Heart left ventricle (tissue), 16 donors: ENCODE results near the gene CLSTN2. TPM values are rescaled to one million over a fixed set of nuclear protein-coding genes. Genes with fewer than 3 reads are reported as not detected.

Experiments used
- ATAC-seq, 4 donors: fragments of 200-7000 bp; cut with Tn5 transposase; one replicate each; pipeline ENCODE4 v1.9.1; 2020 to 2022; ENCODE audit warnings: moderate library complexity in 4 of 4, mild to moderate bottlenecking in 3 of 4, moderate number of reproducible peaks in 1 of 4
- DNase-seq, 5 donors: peaks; one replicate each; pipeline ENCODE4 v3.0.0-alpha.2; 2020
- H3K27ac ChIP-seq, 12 donors: fragments of 200-600 bp; sonication (generic) in 4 of 12; one replicate each; pipeline versions ENCODE4 v1.5.0 to v1.8.0; 2016 to 2022; ENCODE audit warnings: mild to moderate bottlenecking in 2 of 12
- H3K27me3 ChIP-seq, 9 donors: fragments of 200-600 bp; sonication (generic) in 2 of 9; one replicate each; pipeline versions ENCODE4 v1.5.1 to v1.8.0; 2016 to 2022; ENCODE audit warnings: mild to moderate bottlenecking in 3 of 9
- H3K36me3 ChIP-seq, 9 donors: fragments of 200-600 bp; sonication (generic) in 2 of 9; one replicate each; pipeline versions ENCODE4 v1.5.0 to v1.8.0; 2018 to 2022; ENCODE audit warnings: mild to moderate bottlenecking in 2 of 9
- H3K4me1 ChIP-seq, 12 donors: fragments of 200-600 bp; sonication (generic) in 4 of 12; one replicate each; pipeline versions ENCODE4 v1.5.0 to v1.8.0; 2016 to 2022; ENCODE audit warnings: mild to moderate bottlenecking in 3 of 12
- H3K4me3 ChIP-seq, 12 donors: fragments of 200-600 bp; sonication (generic) in 4 of 12; one replicate each; pipeline versions ENCODE4 v1.5.0 to v1.8.0; 2017 to 2022; ENCODE audit warnings: mild to moderate bottlenecking in 9 of 12, moderate library complexity in 4 of 12
- H3K9me3 ChIP-seq, 12 donors: fragments of 200-600 bp; sonication (generic) in 4 of 12; one replicate each; pipeline versions ENCODE4 v1.5.0 to v1.8.0; 2016 to 2022; ENCODE audit warnings: mild to moderate bottlenecking in 1 of 12
- POLR2A ChIP-seq, 2 donors: fragments of 450-650 bp; IDR thresholded peaks; one replicate each; pipeline ENCODE4 v1.6.1; 2017; ENCODE audit warnings: antibody characterized with exemption in 2 of 2, mild to moderate bottlenecking in 2 of 2, moderate library complexity in 2 of 2
- WGBS, 4 donors: extraction: QIAGEN DNeasy Blood & Tissue Kit in 2 of 4; methylation state at CpG; one replicate each; pipeline versions ENCODE4 v1.1.5 to v1.1.7; 2013 to 2018; 5-methylcytosine and 5-hydroxymethylcytosine counted together
- intact Hi-C, 10 donors: fragments of 100-400 bp; cut with DNase I; formaldehyde crosslinking; loops; one replicate each; pipeline versions ENCODE4 v1.11.1 to v1.14.2; 2022
- polyA plus RNA-seq, 2 donors: library from polyadenylated mRNA; stranded (reverse); fragments of 200-250 nt; gene quantifications; one replicate each; pipeline ENCODE4 v1.2.3, GENCODE V29; 2013
- total RNA-seq, 9 donors: library from RNA; depleted of rRNA in 2 of 9; stranded (reverse); fragments of >200 nt in 2 of 9; fragmentation: NEBNext Ultra II Directional in 3 of 9; extraction: Animal tissue kit (Norgen Biotek cat#: 25700) in 3 of 9; gene quantifications; one replicate each; pipeline versions ENCODE4 v1.1.0 to v1.2.4, GENCODE V29; 2016 to 2023
- TF ChIP-seq, protein P1 (sequence below), 12 donors: fragments of 200-600 bp; sonication (generic) in 4 of 12; IDR thresholded peaks; one replicate each; pipeline versions ENCODE4 v1.5.0 to v1.8.0; 2018 to 2022; ENCODE audit warnings: antibody characterized with exemption in 12 of 12, mild to moderate bottlenecking in 5 of 12
- donor health status: ischemic (EF 13 %, LVEDD 7.1; RV severe dilation, severe dysfunction).
- donor health status: healthy with polysubstance abuse.
- donor health status: DM: no; HTN: yes; CAD: no.
- donor health status: DM: no; HTN: no; CAD: no.
- donor health status: ischemic (EF 25% LVEDD 6.9; RV normal size, moderate dysfunction).
- donor health status: ischemic (EF 25% LVEDD 5.7; RV mildly dilated, moderate dysfunction).
- donor health status: healthy.
- donor health status: DM: yes; HTN: yes; CAD: no.
- donor health status: ischemic (EF 35%, LVEDD 5.7; RV mildly dilated, moderate dysfunction).
- donor health status: nonischemic (EF 11% LVEDD 7.7; RV severe dilation, severe dysfunction).
- donor health status: DM: yes; HTN: yes; CAD: no.
- donor health status: PGD.
- donor health status: ischemic (EF 29% LVEDD 5.4; RV normal size, mild dysfunction).
- donor health status: nonischemic (EF 23%, LVEDD 6.1; RV moderate dilation, normal function).

CLSTN2 gene
- total and polyA plus RNA-seq, 11 donors, result 0.69 to 7.6 (median 3.9) TPM

DNA sequence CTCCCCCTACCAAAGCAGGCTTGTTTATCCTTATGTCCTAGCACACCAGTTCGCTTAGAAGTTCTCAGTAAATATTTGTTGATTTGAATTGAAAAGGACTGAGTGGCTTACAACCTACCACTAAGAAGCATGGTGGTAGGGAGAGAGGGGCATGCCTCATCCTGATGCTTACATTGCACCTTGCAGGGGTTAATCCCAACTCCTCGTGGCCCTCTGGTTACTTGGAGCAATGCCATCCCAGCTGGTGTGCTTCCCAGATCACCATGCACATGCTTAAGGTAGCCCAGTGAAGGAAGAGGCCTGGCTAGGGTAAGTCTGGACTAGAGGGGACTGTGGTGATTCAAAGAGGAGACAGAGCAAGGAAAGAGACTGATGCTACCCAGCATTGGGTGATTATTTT lies 253.3 kb downstream of the CLSTN2 start:
- Histone ChIP-seq H3K9me3 (peaks cover 0 to 7% (median 0%) of the 10 kb centered on the region in 12 donors), H3K27ac (no peak overlapping the region), H3K4me3 (no peak overlapping the region), H3K4me1 (peaks cover 0 to 35% (median 21%) of the 10 kb centered on the region in 12 donors), H3K27me3 (no peaks in the 10 kb centered on the region), H3K36me3 (no peaks in the 10 kb centered on the region)
- ATAC-seq, result peak; percentile 50 to 65 (median 54)
- intact Hi-C loops, result no loop called here
- WGBS, 4 donors, result 46 to 51% (median 48%) methylated on average over 2 of the region's 2 CpGs
- no peak for TF ChIP-seq POLR2A (IDR thresholded peaks at IDR 0.05)
- TF ChIP-seq, protein P1, sequence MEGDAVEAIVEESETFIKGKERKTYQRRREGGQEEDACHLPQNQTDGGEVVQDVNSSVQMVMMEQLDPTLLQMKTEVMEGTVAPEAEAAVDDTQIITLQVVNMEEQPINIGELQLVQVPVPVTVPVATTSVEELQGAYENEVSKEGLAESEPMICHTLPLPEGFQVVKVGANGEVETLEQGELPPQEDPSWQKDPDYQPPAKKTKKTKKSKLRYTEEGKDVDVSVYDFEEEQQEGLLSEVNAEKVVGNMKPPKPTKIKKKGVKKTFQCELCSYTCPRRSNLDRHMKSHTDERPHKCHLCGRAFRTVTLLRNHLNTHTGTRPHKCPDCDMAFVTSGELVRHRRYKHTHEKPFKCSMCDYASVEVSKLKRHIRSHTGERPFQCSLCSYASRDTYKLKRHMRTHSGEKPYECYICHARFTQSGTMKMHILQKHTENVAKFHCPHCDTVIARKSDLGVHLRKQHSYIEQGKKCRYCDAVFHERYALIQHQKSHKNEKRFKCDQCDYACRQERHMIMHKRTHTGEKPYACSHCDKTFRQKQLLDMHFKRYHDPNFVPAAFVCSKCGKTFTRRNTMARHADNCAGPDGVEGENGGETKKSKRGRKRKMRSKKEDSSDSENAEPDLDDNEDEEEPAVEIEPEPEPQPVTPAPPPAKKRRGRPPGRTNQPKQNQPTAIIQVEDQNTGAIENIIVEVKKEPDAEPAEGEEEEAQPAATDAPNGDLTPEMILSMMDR (IDR thresholded peaks at IDR 0.05), result no peak
- peak in 4 of 5 donors; percentile 24 to 49 (median 39) for DNase-seq

DNA sequence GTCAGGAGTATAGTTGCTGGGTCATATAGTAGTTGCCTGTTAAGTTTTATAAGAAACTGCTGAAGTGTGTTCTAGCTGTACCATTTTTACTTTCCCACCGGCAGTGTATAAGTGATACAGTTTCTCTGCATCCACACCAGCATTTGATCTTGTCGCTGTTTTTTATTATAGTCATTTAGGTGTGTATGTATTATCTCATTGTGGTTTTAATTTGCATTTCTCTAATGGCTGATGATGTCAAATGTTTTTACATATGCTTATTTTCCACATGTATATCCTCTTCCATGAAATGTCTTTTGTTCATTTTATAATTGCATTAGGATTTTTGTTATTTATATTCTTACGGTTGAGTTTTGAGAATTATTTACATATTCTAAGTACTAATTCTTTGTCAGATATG lies 254.3 kb downstream of the CLSTN2 start:
- DNase-seq (no peak), ATAC-seq (no peak)
- no peaks in the 10 kb centered on the region for H3K27me3 ChIP-seq
- no peak overlapping the region for H3K27ac ChIP-seq
- intact Hi-C loops, result no loop called here
- peaks cover 0 to 15% (median 0%) of the 10 kb centered on the region in 12 donors for H3K9me3 ChIP-seq
- TF ChIP-seq POLR2A (IDR thresholded peaks at IDR 0.05), result no peak
- TF ChIP-seq, protein P1 (IDR thresholded peaks at IDR 0.05), result no peak
- H3K4me3 ChIP-seq, result no peak overlapping the region
- peaks cover 0 to 35% (median 21%) of the 10 kb centered on the region in 12 donors for H3K4me1 ChIP-seq
- WGBS, 4 donors, result 95 to 96% (median 96%) methylated on average over 3 of the region's 3 CpGs
- no peaks in the 10 kb centered on the region for H3K36me3 ChIP-seq

DNA sequence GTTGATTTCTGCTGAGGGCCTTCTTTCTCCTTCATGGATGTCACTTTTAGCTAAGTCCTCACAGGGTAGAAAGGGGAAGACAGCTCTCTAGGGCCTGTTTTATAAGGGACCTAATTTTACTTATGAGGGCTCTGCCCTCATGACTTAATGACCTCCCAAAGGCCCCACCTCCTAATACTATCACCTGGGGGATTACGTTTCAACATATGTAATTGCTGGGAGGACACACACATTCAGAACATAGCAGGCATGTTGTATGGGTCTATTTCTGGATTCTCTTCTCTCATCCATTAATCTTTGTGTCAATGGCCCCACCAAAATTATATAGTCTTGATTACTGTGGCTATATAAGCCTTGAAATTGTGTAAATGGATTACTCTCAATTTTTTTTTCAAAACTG lies 255.0 kb downstream of the CLSTN2 start:
- peaks cover 0 to 15% (median 0%) of the 10 kb centered on the region in 12 donors for H3K9me3 ChIP-seq
- no peak overlapping the region for H3K27ac ChIP-seq
- no peaks in the 10 kb centered on the region for H3K36me3 ChIP-seq
- intact Hi-C loops, result no loop called here
- 68 to 85% (median 74%) methylated on average over 1 of the region's 1 CpG for WGBS, 4 donors
- ATAC-seq (no peak), DNase-seq (no peak)
- H3K4me1 ChIP-seq, result peaks cover 0 to 35% (median 21%) of the 10 kb centered on the region in 12 donors
- TF ChIP-seq, protein P1 (IDR thresholded peaks at IDR 0.05), result no peak
- TF ChIP-seq POLR2A (IDR thresholded peaks at IDR 0.05), result no peak
- no peaks in the 10 kb centered on the region for H3K27me3 ChIP-seq
- no peak overlapping the region for H3K4me3 ChIP-seq

DNA sequence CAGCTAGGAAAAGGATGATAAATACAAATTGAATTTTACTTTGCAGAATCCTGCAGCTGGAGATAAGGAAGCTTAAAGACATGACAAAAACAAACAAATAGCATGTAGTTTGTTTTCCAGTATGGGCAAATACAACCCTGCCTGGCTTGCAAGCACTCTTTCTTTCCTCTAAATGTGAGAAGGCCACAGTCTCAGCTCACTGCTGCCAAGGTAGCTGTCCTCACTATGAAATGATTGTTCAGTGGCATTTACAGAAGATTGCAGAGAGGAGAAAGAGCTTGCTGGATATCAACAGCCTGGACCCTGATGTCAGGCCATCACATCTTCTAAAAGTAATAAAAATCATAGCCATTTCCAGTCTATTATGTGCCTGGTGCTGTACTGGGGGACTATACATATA lies 262.0 kb downstream of the CLSTN2 start:
- TF ChIP-seq, protein P1 (IDR thresholded peaks at IDR 0.05), result no peak
- no peak for TF ChIP-seq POLR2A (IDR thresholded peaks at IDR 0.05)
- Histone ChIP-seq H3K9me3 (peaks cover 0 to 15% (median 0%) of the 10 kb centered on the region in 12 donors), H3K36me3 (no peaks in the 10 kb centered on the region), H3K4me3 (no peak overlapping the region), H3K27me3 (no peaks in the 10 kb centered on the region), H3K27ac (no peak overlapping the region), H3K4me1 (peaks cover 0 to 13% (median 0%) of the 10 kb centered on the region in 12 donors)
- intact Hi-C loops, result no loop called here
- ATAC-seq (no peak), DNase-seq (no peak)
